Heart left ventricle (tissue), 13 donors: ENCODE results near the gene MEF2A.

Experiments
- POLR2A ChIP-seq, 2 donors: fragments of 450-650 bp; IDR thresholded peaks; one replicate each; pipeline ENCODE4 v1.6.1; 2017; ENCODE audit warnings: antibody characterized with exemption in 2 of 2, mild to moderate bottlenecking in 2 of 2, moderate library complexity in 2 of 2
- TF ChIP-seq, protein P1 (sequence below), 12 donors: fragments of 200-600 bp; sonication (generic) in 4 of 12; IDR thresholded peaks; one replicate each; pipeline versions ENCODE4 v1.5.0 to v1.8.0; 2018 to 2022; ENCODE audit warnings: antibody characterized with exemption in 12 of 12, mild to moderate bottlenecking in 5 of 12
- donor health status: ischemic (EF 13 %, LVEDD 7.1; RV severe dilation, severe dysfunction).
- donor health status: DM: no; HTN: yes; CAD: no.
- donor health status: DM: no; HTN: no; CAD: no.
- donor health status: ischemic (EF 25% LVEDD 6.9; RV normal size, moderate dysfunction).
- donor health status: ischemic (EF 25% LVEDD 5.7; RV mildly dilated, moderate dysfunction).
- donor health status: ischemic (EF 35%, LVEDD 5.7; RV mildly dilated, moderate dysfunction).
- donor health status: nonischemic (EF 11% LVEDD 7.7; RV severe dilation, severe dysfunction).
- donor health status: DM: yes; HTN: yes; CAD: no.
- donor health status: PGD.
- donor health status: ischemic (EF 29% LVEDD 5.4; RV normal size, mild dysfunction).
- donor health status: nonischemic (EF 23%, LVEDD 6.1; RV moderate dilation, normal function).

DNA sequence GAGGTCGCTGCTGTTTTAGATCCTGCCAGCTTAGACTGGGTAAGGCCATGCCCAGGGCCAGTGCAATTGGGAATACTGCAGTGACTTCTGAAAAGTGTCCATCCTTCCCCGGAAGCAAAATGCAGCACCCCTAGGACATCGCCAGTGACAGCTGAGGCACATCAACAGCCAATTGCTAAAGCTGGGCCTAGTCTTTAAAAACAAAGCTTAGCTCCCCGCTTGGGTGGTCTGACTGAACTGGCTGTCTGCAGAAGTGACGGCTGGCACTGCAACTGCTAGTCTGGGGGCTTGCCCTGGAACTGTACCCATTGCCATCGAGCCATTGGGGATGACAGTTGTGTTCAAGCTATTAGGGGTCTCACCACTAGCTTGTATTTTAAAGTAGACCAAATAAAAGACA lies 163.1 kb downstream of the MEF2A start:
- TF ChIP-seq POLR2A (IDR thresholded peaks at IDR 0.05), result no peak
- TF ChIP-seq, protein P1, sequence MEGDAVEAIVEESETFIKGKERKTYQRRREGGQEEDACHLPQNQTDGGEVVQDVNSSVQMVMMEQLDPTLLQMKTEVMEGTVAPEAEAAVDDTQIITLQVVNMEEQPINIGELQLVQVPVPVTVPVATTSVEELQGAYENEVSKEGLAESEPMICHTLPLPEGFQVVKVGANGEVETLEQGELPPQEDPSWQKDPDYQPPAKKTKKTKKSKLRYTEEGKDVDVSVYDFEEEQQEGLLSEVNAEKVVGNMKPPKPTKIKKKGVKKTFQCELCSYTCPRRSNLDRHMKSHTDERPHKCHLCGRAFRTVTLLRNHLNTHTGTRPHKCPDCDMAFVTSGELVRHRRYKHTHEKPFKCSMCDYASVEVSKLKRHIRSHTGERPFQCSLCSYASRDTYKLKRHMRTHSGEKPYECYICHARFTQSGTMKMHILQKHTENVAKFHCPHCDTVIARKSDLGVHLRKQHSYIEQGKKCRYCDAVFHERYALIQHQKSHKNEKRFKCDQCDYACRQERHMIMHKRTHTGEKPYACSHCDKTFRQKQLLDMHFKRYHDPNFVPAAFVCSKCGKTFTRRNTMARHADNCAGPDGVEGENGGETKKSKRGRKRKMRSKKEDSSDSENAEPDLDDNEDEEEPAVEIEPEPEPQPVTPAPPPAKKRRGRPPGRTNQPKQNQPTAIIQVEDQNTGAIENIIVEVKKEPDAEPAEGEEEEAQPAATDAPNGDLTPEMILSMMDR (IDR thresholded peaks at IDR 0.05), result no peak
